ENCODE measurements around the gene TMEM178B. TPM values are rescaled to one million over a fixed set of nuclear protein-coding genes. Genes with fewer than 3 reads are reported as not detected.

Gene TMEM178B
- total and polyA plus RNA-seq, 12 donors, result 1.2 to 54.6 (median 25.7) TPM

GRCh38 chr7:141221007-141221612 lies 147.2 kb downstream of the TMEM178B start:
- Histone ChIP-seq H3K9me3 (no peaks in the 10 kb centered on the region), H3K27me3 (no peaks in the 10 kb centered on the region), H3K4me3 (no peak overlapping the region), H3K27ac (no peak overlapping the region), H3K36me3 (no peaks in the 10 kb centered on the region), H3K4me1 (peaks cover 0 to 8% (median 0%) of the 10 kb centered on the region in 9 donors)
- DNase-seq (no peak), ATAC-seq (no peak)
- TF ChIP-seq CTCF (IDR thresholded peaks at IDR 0.05), result no peak
- 19 to 36% methylated on average over 2 of the region's 2 CpGs for WGBS, 2 donors
- intact Hi-C loops (cut with DNase I), result loop anchor here in 1 of 10 donors (10.0 kb wide), 1 partner anchor 406 kb away; no protein-coding TSS in a partner anchor

GRCh38 chr7:141225916-141226618 lies 152.2 kb downstream of the TMEM178B start:
- Histone ChIP-seq H3K27me3 (no peaks in the 10 kb centered on the region), H3K27ac (no peak overlapping the region), H3K4me3 (no peak overlapping the region), H3K36me3 (no peaks in the 10 kb centered on the region), H3K4me1 (no peaks in the 10 kb centered on the region), H3K9me3 (no peaks in the 10 kb centered on the region)
- no peak for TF ChIP-seq CTCF (IDR thresholded peaks at IDR 0.05)
- ATAC-seq (no peak), DNase-seq (no peak)
- WGBS, 2 donors, result 66 to 78% methylated on average over 8 of the region's 8 CpGs
- intact Hi-C loops (cut with DNase I), result loop anchor here in 1 of 10 donors (10.0 kb wide), 1 partner anchor 411 kb away; no protein-coding TSS in a partner anchor

GRCh38 chr7:141227454-141227853 lies 153.6 kb downstream of the TMEM178B start:
- no peaks in the 10 kb centered on the region for H3K27me3 ChIP-seq
- no peak overlapping the region for H3K4me3 ChIP-seq
- TF ChIP-seq CTCF (IDR thresholded peaks at IDR 0.05), result no peak
- no peaks in the 10 kb centered on the region for H3K36me3 ChIP-seq
- WGBS, 2 donors, result 75 to 79% methylated on average over 4 of the region's 4 CpGs
- no peaks in the 10 kb centered on the region for H3K9me3 ChIP-seq
- no peak overlapping the region for H3K27ac ChIP-seq
- DNase-seq (no peak), ATAC-seq (no peak)
- peaks cover 0 to 4% (median 0%) of the 10 kb centered on the region in 9 donors for H3K4me1 ChIP-seq
- intact Hi-C loops (cut with DNase I), result loop anchor here in 1 of 10 donors (10.0 kb wide), 1 partner anchor 413 kb away; no protein-coding TSS in a partner anchor

- no peak overlapping the region for H3K4me3 ChIP-seq
- DNase-seq (no peak), ATAC-seq (no peak)
- no peak overlapping the region for H3K27ac ChIP-seq
- no peaks in the 10 kb centered on the region for H3K27me3 ChIP-seq
- H3K9me3 ChIP-seq, result no peaks in the 10 kb centered on the region
- 80 to 81% methylated on average over 5 of the region's 5 CpGs for WGBS, 2 donors
- peaks cover 0 to 4% (median 0%) of the 10 kb centered on the region in 9 donors for H3K4me1 ChIP-seq
- TF ChIP-seq CTCF (IDR thresholded peaks at IDR 0.05), result no peak
- H3K36me3 ChIP-seq, result no peaks in the 10 kb centered on the region
- intact Hi-C loops (cut with DNase I), result loop anchor here in 1 of 10 donors (10.0 kb wide), 1 partner anchor 414 kb away; no protein-coding TSS in a partner anchor
Measured at GRCh38 chr7:141228482-141228881, 154.6 kb downstream of the TMEM178B start.
